Endothelial cell of umbilical vein (primary cell): ENCODE measurements around the gene CCDC194. TPM values are rescaled to one million over a fixed set of nuclear protein-coding genes. Genes with fewer than 3 reads are reported as not detected.
A peak's percentile ranks its signal among the peaks of the same experiment; 100 is the strongest.

Experiments used
- BruUV-seq: library from RNA; stranded (reverse); fragments of 400-500 nt; replicated peaks from 2 replicates; lab custom pipeline; 2021; lab: Mats Ljungman, UMichigan
- CTCF ChIA-PET: fragments of 300-600, 350-600 bp; sonication (Branson Sonifier 250); formaldehyde crosslinking; loops from one replicate; lab custom pipeline; 2021; ENCODE audit warnings: antibody characterized with exemption, inconsistent platforms; lab: Charles Lee
- POLR2A ChIA-PET: fragments of 300-600, 350-600 bp; sonication (Branson Sonifier 250); formaldehyde crosslinking; loops from one replicate; lab custom pipeline; 2021; ENCODE audit warnings: antibody characterized with exemption, inconsistent platforms; lab: Charles Lee
- DNase-seq: peaks from one replicate; pipeline ENCODE4 v3.0.0-alpha.2; 2011; ENCODE audit warnings: low read depth, low spot score
- FAIRE-seq: peaks from 2 replicates; lab custom pipeline; 2011; peaks lifted over from hg19 to GRCh38; lab: Jason Lieb, UNC
- H2AFZ ChIP-seq: 2 replicates; pipeline ENCODE4 v1.6.0; 2012; ENCODE audit warnings: low read depth, low read length, control low read depth, inconsistent platforms
- H3K27ac ChIP-seq: 2 replicates; pipeline ENCODE4 v1.5.1; 2011; ENCODE audit warnings: low read depth, mild to moderate bottlenecking, control low read depth, low read length, moderate library complexity; ENCODE audit not compliant: insufficient read depth
- H3K27me3 ChIP-seq, 2 experiments: 2 replicates each; pipeline versions ENCODE4 v1.6.0 to v1.6.1; 2011; ENCODE audit warnings: low read length in 2 of 2, mixed read lengths in 1 of 2; ENCODE audit not compliant: control insufficient read depth in 2 of 2, insufficient read depth in 2 of 2
- H3K36me3 ChIP-seq, 2 experiments: 2 replicates in 1 of 2; 3 replicates in 1 of 2; pipeline ENCODE4 v1.5.1; 2011; ENCODE audit warnings: low read length in 2 of 2, mild to moderate bottlenecking in 1 of 2, moderate library complexity in 1 of 2; ENCODE audit not compliant: control insufficient read depth in 2 of 2, insufficient read depth in 2 of 2; ENCODE audit errors: extremely low read depth in 1 of 2
- H3K4me1 ChIP-seq: 3 replicates; pipeline ENCODE4 v1.5.1; 2011; ENCODE audit warnings: mild to moderate bottlenecking, low read length; ENCODE audit not compliant: control insufficient read depth, insufficient read depth; ENCODE audit errors: extremely low read depth
- H3K4me2 ChIP-seq: 2 replicates; pipeline ENCODE4 v1.6.1; 2011; ENCODE audit warnings: low read length, control low read depth, mixed read lengths; ENCODE audit not compliant: insufficient read depth
- H3K4me3 ChIP-seq, 3 experiments: fragments of 200-600 bp in 1 of 3; sonication (generic), shearing (Covaris generic) in 1 of 3; replicated peaks in 1 of 3; 2 replicates each; pipeline ENCODE4 v1.5.1; 2011 to 2016; ENCODE audit warnings: control low read depth in 3 of 3, low read length in 3 of 3, mild to moderate bottlenecking in 2 of 3, inconsistent platforms in 1 of 3, low read depth in 1 of 3, moderate library complexity in 1 of 3; ENCODE audit not compliant: insufficient read depth in 1 of 3
- H3K79me2 ChIP-seq: 2 replicates; pipeline ENCODE4 v1.6.0; 2012; ENCODE audit warnings: low read length, inconsistent platforms; ENCODE audit not compliant: control insufficient read depth, insufficient read depth
- H3K9ac ChIP-seq: replicated peaks from 2 replicates; pipeline ENCODE3; 2011; ENCODE audit warnings: low read length, control low read depth; ENCODE audit not compliant: insufficient read depth; ENCODE audit errors: extremely low read depth
- H3K9me1 ChIP-seq: replicated peaks from 3 replicates; pipeline ENCODE4 v1.6.0; 2011; ENCODE audit warnings: mild to moderate bottlenecking, low read length; ENCODE audit not compliant: control insufficient read depth, insufficient read depth; ENCODE audit errors: extremely low read depth
- H3K9me3 ChIP-seq: replicated peaks from 2 replicates; pipeline ENCODE4 v1.5.1; 2012; ENCODE audit warnings: low read length, inconsistent platforms; ENCODE audit not compliant: control insufficient read depth, insufficient read depth
- H4K20me1 ChIP-seq: replicated peaks from 2 replicates; pipeline ENCODE3; 2011; ENCODE audit warnings: mild to moderate bottlenecking, low read length; ENCODE audit not compliant: control insufficient read depth, insufficient read depth; ENCODE audit errors: extremely low read depth
- EZH2 ChIP-seq: IDR thresholded peaks from 2 replicates; pipeline ENCODE4 v1.6.1; 2012; ENCODE audit warnings: borderline replicate concordance, low read depth, mild to moderate bottlenecking, moderate library complexity, low read length, inconsistent platforms; ENCODE audit not compliant: severe bottlenecking
- JUN ChIP-seq: IDR thresholded peaks from 2 replicates; pipeline ENCODE4 v1.6.1; 2011; ENCODE audit warnings: borderline replicate concordance, low read depth; ENCODE audit not compliant: insufficient read length, insufficient read depth
- MAX ChIP-seq: IDR thresholded peaks from 2 replicates; pipeline ENCODE4 v1.6.1; 2011; ENCODE audit not compliant: insufficient read depth, insufficient read length
- MYC ChIP-seq: IDR thresholded peaks from one replicate; pipeline ENCODE4 v1.6.1; 2011; ENCODE audit warnings: mild to moderate bottlenecking, low read depth, low read length
- POLR2A ChIP-seq: IDR thresholded peaks from 2 replicates; pipeline ENCODE4 v1.6.1; 2012; ENCODE audit warnings: low read depth, mild to moderate bottlenecking, control low read depth, low read length
- POLR2AphosphoS5 ChIP-seq: IDR thresholded peaks from 2 replicates; pipeline ENCODE4 v1.6.1; 2012; ENCODE audit warnings: low read depth, mild to moderate bottlenecking, control low read depth, low read length, moderate library complexity; ENCODE audit not compliant: insufficient read depth
- dilution Hi-C: fragments of 300-500 bp; cut with MboI; formaldehyde crosslinking; loops from one replicate; pipeline ENCODE4 v1.15.0; 2019; ENCODE audit warnings: low sequenced_read_pairs; ENCODE audit not compliant: extremely low pct_ligation_motif_present
- intact Hi-C: fragments of 100-400 bp; cut with micrococcal nuclease; formaldehyde crosslinking; loops from one replicate; pipeline ENCODE4 v1.10.0; 2022
- polyA plus RNA-seq, 4 experiments: library from polyadenylated mRNA; depleted of rRNA in 3 of 4; stranded (reverse) in 3 of 4; unstranded in 1 of 4; fragments of >200 nt; gene quantifications; 2 replicates each; pipeline versions ENCODE4 v1.2.1 to v1.2.3, GENCODE V29; 2011 to 2012; ENCODE audit warnings: missing spikeins in 1 of 4
- total RNA-seq: library from RNA; stranded (reverse); gene quantifications from 2 replicates; pipeline ENCODE4 v1.2.3, GENCODE V29; 2021

The CCDC194 gene
- total and polyA plus RNA-seq, 2 donors (not counting 3 experiments of a cell fraction or from before 2014, with no cell fraction given) = 0.12 TPM; not detected in 1

- no peaks in the 10 kb centered on the region for H3K9me3 ChIP-seq
- no peaks in the 10 kb centered on the region for H3K27me3 ChIP-seq
- peak within 1 kb of the TSS; percentile 64 for H3K27ac ChIP-seq
- BruUV-seq = no TSS peak
- H3K9ac ChIP-seq = peak within 1 kb of the TSS; percentile 35
- H3K9me1 ChIP-seq = no peaks in the 10 kb centered on the region
- intact Hi-C loops = loop anchor here (1.0 to 2.0 kb wide), 2 partner anchors 25 to 51 kb away; partner anchors contain the start of gene SLC27A1
- dilution Hi-C loops = no loop called here
- H3K4me2 ChIP-seq = peak within 1 kb of the TSS; percentile 75
- H4K20me1 ChIP-seq = no peaks in the 10 kb centered on the region
- no peaks in the 10 kb centered on the region for H3K36me3 ChIP-seq
- peak within 1 kb of the TSS; percentile 81 for H2AFZ ChIP-seq
- ChIA-PET POLR2A (interaction anchor here (0.5 to 1.0 kb wide), 4 partner anchors 16 to 860 kb away, joined by 3 to 7 read pairs (median 4); no protein-coding TSS in a partner anchor), CTCF (interaction anchor here (0.5 to 1.6 kb wide), 18 partner anchors 10 to 440 kb away, joined by 3 to 12 read pairs (median 4); partner anchors contain the start of genes BST2, CCDC194, DDA1 and MRPL34)
- DNase-seq (peak; percentile 99), FAIRE-seq (peak; percentile 97)
- TF ChIP-seq MAX (peak; percentile 72), JUN (no peak), POLR2A (peak; percentile 60), MYC (peak; percentile 21), EZH2 (no peak), POLR2AphosphoS5 (peak; percentile 69)
- H3K4me3 ChIP-seq = peak within 1 kb of the TSS; percentile 66 to 79 (median 68)
- H3K79me2 ChIP-seq = no peaks in the 10 kb centered on the region
- H3K4me1 ChIP-seq = peaks cover 14% of the 10 kb centered on the region
Measured at GRCh38 chr19:17419621-17420474, 25.9 kb upstream of the CCDC194 start, which contains the start of gene MVB12A. Gene MVB12A, plus strand, starts transcription at chr19:17420047. Its CDS starts 89 bp downstream, at chr19:17420136.
